ENCODE results near the gene GPR34.
"Not testable (repeated sequence)": the region's sequence is repeated elsewhere in the genome, so short reads cannot be mapped to it uniquely, and the experiment has no call there.

The GPR34 gene, protein sequence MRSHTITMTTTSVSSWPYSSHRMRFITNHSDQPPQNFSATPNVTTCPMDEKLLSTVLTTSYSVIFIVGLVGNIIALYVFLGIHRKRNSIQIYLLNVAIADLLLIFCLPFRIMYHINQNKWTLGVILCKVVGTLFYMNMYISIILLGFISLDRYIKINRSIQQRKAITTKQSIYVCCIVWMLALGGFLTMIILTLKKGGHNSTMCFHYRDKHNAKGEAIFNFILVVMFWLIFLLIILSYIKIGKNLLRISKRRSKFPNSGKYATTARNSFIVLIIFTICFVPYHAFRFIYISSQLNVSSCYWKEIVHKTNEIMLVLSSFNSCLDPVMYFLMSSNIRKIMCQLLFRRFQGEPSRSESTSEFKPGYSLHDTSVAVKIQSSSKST

GRCh38 chrX:41688835-41689234 is at the start of gene GPR34:
Gene GPR34 (plus strand): TSS chrX:41688973. CDS start chrX:41695634, 6,661 bp downstream.
- no peak for DNase-seq
- TF ChIP-seq GATA1 (IDR thresholded peaks at IDR 0.05; ENCODE audit: low read depth, low read length): no peak

DNA sequence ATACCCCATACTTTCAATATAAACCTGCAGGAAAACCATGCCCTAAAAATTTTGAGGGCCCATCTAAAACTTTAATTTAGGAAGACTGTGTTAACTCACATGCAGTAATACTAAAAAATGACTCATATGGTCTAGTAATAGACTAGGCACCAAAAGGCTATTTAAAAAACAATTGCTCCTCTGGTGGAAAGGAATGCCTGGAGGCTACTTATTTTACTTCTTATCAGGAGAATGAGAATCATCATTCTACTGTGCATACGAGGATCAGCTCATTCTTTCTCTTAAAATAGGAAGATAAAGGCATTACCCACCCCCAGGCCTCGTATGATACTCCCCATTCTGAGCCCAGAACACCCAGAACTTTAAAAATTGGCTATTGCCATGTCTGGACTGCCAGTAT is 42.6 kb upstream of the GPR34 start:
- DNase-seq: not testable (repeated sequence)

GRCh38 chrX:41653125-41653524 is 35.6 kb upstream of the GPR34 start:
- TF ChIP-seq GATA1 (IDR thresholded peaks at IDR 0.05; ENCODE audit: low read depth, low read length): no peak
- no peak for DNase-seq

DNA sequence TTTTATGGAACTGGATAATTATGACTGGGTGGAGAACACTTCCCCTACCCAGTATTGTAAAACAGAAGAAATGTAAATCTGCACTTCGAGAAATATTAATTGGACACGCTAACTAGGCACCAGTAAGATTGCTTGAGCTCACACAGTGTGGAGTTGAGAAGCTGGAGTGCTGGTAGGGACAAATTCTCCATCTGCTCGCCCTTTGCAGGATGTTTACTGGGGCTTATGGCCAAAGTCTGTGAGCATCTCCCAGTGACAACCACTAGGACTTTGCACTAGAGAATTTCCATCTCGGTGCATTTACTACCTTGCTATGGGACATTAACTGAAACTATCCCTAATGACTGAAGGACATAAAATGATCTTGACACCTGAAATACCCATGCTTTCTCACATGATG is 33.7 kb upstream of the GPR34 start:
- TF ChIP-seq POLR2A (IDR thresholded peaks at IDR 0.05; ENCODE audit: low read length) (no peak), GATA1 (IDR thresholded peaks at IDR 0.05; ENCODE audit: low read depth, low read length) (no peak)
- no peak for DNase-seq

DNA sequence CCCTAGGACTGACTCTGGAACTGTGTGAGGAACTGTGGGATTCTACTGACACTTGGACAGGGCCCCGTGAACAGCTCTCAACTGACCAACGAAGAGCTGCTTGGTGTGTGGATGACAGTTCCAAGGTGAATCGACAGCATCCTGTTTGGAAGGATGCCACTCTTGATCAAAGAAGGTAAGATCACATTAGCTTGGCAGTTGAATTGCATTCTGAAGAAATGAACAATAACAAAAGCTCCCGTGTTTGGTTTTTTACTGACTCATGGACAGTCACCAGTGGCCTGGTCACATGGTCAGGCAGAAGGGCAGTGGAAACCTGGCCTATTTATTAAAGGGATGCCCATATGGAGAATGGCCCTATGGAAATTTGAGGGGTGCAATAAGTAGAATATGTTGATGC is 33.1 kb upstream of the GPR34 start:
- TF ChIP-seq POLR2A (IDR thresholded peaks at IDR 0.05; ENCODE audit: low read length) (no peak), GATA1 (IDR thresholded peaks at IDR 0.05; ENCODE audit: low read depth, low read length) (no peak)
- no peak for DNase-seq

- DNase-seq: no peak
Measured at GRCh38 chrX:41661366-41662095, 27.2 kb upstream of the GPR34 start.

GRCh38 chrX:41664375-41664901 is 24.3 kb upstream of the GPR34 start:
- DNase-seq: no peak
- no peak for TF ChIP-seq POLR2A (IDR thresholded peaks at IDR 0.05; ENCODE audit: low read length)
- TF ChIP-seq GATA1 (IDR thresholded peaks at IDR 0.05; ENCODE audit: low read depth, low read length): no peak

More at GRCh38 chrX:41661366-41662095, 27.2 kb upstream of the GPR34 start:
- TF ChIP-seq POLR2A (IDR thresholded peaks at IDR 0.05; ENCODE audit: low read length): no peak
- no peak for TF ChIP-seq GATA1 (IDR thresholded peaks at IDR 0.05; ENCODE audit: low read depth, low read length)

DNA sequence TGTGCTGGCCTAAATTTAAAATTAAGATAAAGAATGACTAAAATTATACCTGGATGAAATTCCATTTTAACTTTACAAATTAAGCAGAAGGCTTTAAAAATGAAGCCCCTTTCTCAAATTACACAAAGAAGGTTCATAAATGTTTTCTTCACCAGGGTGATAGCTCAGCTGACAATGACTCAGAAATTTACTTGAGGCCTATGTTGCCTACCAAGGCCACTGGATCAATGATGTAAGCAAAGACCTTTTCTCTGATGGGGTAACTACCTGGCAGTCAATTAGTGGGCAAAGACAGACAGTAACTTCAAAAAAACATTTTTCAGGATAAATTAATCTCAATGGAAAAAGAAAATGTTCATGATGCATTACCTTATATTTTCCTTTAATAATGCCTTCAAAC is 23.9 kb upstream of the GPR34 start:
- peak; percentile 1 to 23 for DNase-seq
- no peak for TF ChIP-seq GATA1 (IDR thresholded peaks at IDR 0.05; ENCODE audit: low read depth, low read length)
- no peak for TF ChIP-seq POLR2A (IDR thresholded peaks at IDR 0.05; ENCODE audit: low read length)

- TF ChIP-seq GATA1 (IDR thresholded peaks at IDR 0.05; ENCODE audit: low read depth, low read length) (no peak), POLR2A (IDR thresholded peaks at IDR 0.05; ENCODE audit: low read length) (no peak)
- DNase-seq: peak in 1 of 2 experiments; percentile 3
Measured at GRCh38 chrX:41665686-41666085, 23.1 kb upstream of the GPR34 start.

DNA sequence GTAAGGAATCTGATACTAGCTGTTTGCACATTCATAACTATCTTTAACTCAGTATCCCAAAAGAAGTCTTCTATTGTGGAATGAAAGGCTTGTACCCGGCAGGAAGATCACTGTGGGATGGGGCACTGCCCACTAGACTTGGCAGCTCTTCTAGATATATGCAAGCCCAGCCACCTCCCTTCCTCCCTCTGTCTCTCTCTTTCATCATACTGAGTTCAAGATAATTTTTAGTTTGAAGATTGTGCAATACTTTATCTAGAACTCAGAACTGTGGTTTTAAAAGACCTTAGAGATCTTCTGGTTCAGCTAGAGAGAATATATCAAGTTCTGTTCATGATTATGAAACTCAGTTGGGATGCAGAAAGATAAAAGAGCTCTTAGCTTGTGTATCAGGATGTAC is 22.5 kb upstream of the GPR34 start:
- TF ChIP-seq POLR2A (IDR thresholded peaks at IDR 0.05; ENCODE audit: low read length) (no peak), GATA1 (IDR thresholded peaks at IDR 0.05; ENCODE audit: low read depth, low read length) (no peak)
- peak; percentile 68 to 69 for DNase-seq

- TF ChIP-seq POLR2A (IDR thresholded peaks at IDR 0.05; ENCODE audit: low read length): no peak
- no peak for TF ChIP-seq GATA1 (IDR thresholded peaks at IDR 0.05; ENCODE audit: low read depth, low read length)
- peak in 1 of 2 experiments; percentile 1 for DNase-seq
Measured at GRCh38 chrX:41667631-41668030, 21.1 kb upstream of the GPR34 start.

DNA sequence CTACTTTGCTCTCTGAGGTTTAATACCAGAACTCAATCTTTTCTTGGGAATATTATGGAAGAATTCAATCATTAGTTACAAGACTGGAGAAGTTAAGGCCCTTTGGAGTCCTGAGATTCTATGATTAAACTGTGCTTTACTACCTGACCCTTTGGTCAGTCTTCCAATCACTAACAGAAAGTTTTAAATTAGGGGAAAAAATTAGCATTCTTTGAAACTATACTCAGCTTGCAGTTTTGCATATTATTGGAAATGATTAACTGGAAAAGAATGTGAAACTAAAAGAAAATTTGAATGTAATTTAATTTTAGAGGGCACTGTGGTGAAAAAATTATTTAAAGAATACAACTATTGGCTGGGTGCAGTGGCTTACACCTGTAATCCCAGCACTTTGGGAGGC is 18.7 kb upstream of the GPR34 start:
- no peak for DNase-seq
- TF ChIP-seq GATA1 (IDR thresholded peaks at IDR 0.05; ENCODE audit: low read depth, low read length): no peak
- TF ChIP-seq POLR2A (IDR thresholded peaks at IDR 0.05; ENCODE audit: low read length): no peak

- DNase-seq: no peak
- TF ChIP-seq POLR2A (IDR thresholded peaks at IDR 0.05; ENCODE audit: low read length) (no peak), GATA1 (IDR thresholded peaks at IDR 0.05; ENCODE audit: low read depth, low read length) (no peak)
Measured at GRCh38 chrX:41671082-41671481, 17.7 kb upstream of the GPR34 start.

DNA sequence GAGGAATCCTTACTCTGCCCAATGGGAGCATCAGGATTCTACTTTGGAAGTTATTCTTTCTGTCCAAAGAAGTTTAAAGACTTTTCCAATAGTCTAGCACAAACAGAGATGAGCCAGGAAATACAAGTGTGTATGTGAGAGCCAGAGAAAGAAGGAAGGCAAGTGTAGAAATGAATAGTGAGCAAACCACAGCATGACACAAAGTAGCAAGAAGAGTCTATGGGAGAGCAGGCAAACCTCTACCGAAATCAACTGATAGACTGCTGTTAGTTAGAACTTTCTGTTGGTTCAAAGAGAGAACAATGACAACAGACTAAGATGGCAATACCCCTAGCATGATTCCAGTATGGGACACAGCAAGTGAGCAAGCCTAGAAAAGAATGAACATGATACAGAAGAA is 16.1 kb upstream of the GPR34 start:
- no peak for DNase-seq
- no peak for TF ChIP-seq POLR2A (IDR thresholded peaks at IDR 0.05; ENCODE audit: low read length)
- no peak for TF ChIP-seq GATA1 (IDR thresholded peaks at IDR 0.05; ENCODE audit: low read depth, low read length)

GRCh38 chrX:41676361-41676760 is 12.4 kb upstream of the GPR34 start:
- DNase-seq: not testable (repeated sequence)

All from erythroblast (primary cell).